CD4-positive, alpha-beta T cell (primary cell): ENCODE data around the gene CPSF4L. TPM values are rescaled to one million over a fixed set of nuclear protein-coding genes. Genes with fewer than 3 reads are reported as not detected.
A peak's percentile ranks its signal among the peaks of the same experiment; 100 is the strongest.

Source experiments
- ATAC-seq: fragments of 200-7000 bp; cut with Tn5 transposase; one replicate; pipeline ENCODE4 v1.10.0; 2022; ENCODE audit warnings: mild to moderate bottlenecking; ENCODE audit not compliant: poor library complexity
- CTCF ChIA-PET: fragments of 350-600 bp; sonication (Branson Sonifier 250); formaldehyde crosslinking; loops from one replicate; lab custom pipeline; 2021; ENCODE audit warnings: antibody characterized with exemption, inconsistent platforms; lab: Charles Lee
- POLR2A ChIA-PET: fragments of 350-600 bp; sonication (Branson Sonifier 250); formaldehyde crosslinking; loops from one replicate; lab custom pipeline; 2021; ENCODE audit warnings: antibody characterized with exemption, inconsistent platforms; lab: Charles Lee
- DNase-seq, 14 experiments: peaks; one replicate each; pipeline ENCODE4 v3.0.0-alpha.2; 2013 to 2020; ENCODE audit warnings: mixed read lengths in 2 of 14
- H3K27ac ChIP-seq, 2 donors: one replicate each; pipeline versions ENCODE4 v1.5.1 to v1.7.0; 2013; ENCODE audit warnings: low read length in 2 of 2, low read depth in 1 of 2, mild to moderate bottlenecking in 1 of 2
- H3K27me3 ChIP-seq, 2 experiments: 1 replicate in 1 of 2; 2 replicates in 1 of 2; pipeline versions ENCODE4 v1.6.1 to v1.7.0; 2013; ENCODE audit warnings: low read length in 2 of 2, control low read depth in 1 of 2, mild to moderate bottlenecking in 1 of 2, moderate library complexity in 1 of 2; ENCODE audit not compliant: insufficient read depth in 2 of 2, control insufficient read depth in 1 of 2
- H3K36me3 ChIP-seq: one replicate; pipeline ENCODE4 v1.6.1; 2013; ENCODE audit warnings: low read length, control low read depth; ENCODE audit not compliant: insufficient read depth
- H3K4me1 ChIP-seq: one replicate; pipeline ENCODE4 v1.6.1; 2013; ENCODE audit warnings: low read length, control low read depth; ENCODE audit not compliant: insufficient read depth
- H3K4me3 ChIP-seq: one replicate; pipeline ENCODE4 v1.5.1; 2013; ENCODE audit warnings: mild to moderate bottlenecking, low read length, moderate library complexity
- H3K9me3 ChIP-seq, 2 experiments: 1 replicate in 1 of 2; 2 replicates in 1 of 2; pipeline versions ENCODE4 v1.6.1 to v1.7.0; 2013; ENCODE audit warnings: low read length in 2 of 2, mild to moderate bottlenecking in 2 of 2, control low read depth in 1 of 2, moderate library complexity in 1 of 2; ENCODE audit not compliant: control insufficient read depth in 1 of 2, insufficient read depth in 1 of 2
- H3K27ac Mint-ChIP-seq: one replicate; pipeline ENCODE4 v1.8.0; 2020; ENCODE audit warnings: mixed read lengths
- H3K27me3 Mint-ChIP-seq: one replicate; pipeline ENCODE4 v1.8.0; 2021; ENCODE audit warnings: mixed read lengths
- H3K36me3 Mint-ChIP-seq: one replicate; pipeline ENCODE4 v1.8.0; 2021; ENCODE audit warnings: low read depth, mixed read lengths
- H3K4me1 Mint-ChIP-seq: one replicate; pipeline ENCODE4 v1.8.0; 2021; ENCODE audit warnings: low read depth, mixed read lengths
- H3K4me3 Mint-ChIP-seq: one replicate; pipeline ENCODE4 v1.8.0; 2020; ENCODE audit warnings: mild to moderate bottlenecking, mixed read lengths
- H3K9me3 Mint-ChIP-seq: one replicate; pipeline ENCODE4 v1.8.0; 2020; ENCODE audit warnings: mixed read lengths
- intact Hi-C, 2 experiments: fragments of 100-400 bp; cut with DNase I in 1 of 2; cut with micrococcal nuclease in 1 of 2; formaldehyde crosslinking; loops; one replicate each; pipeline versions ENCODE4 v1.15.1 to v1.9.0; 2023 to 2025; cut with DNase I, micrococcal nuclease
- total RNA-seq, 174 experiments: library from RNA in 2 of 174; stranded (reverse) in 2 of 174; gene quantifications; one replicate each; pipeline ENCODE4 v1.2.3 and lab custom pipeline; 2021 to 2026
- TF ChIP-seq, protein P1 (sequence below): fragments of 200-600 bp; IDR thresholded peaks from one replicate; pipeline ENCODE4 v1.8.0; 2022; ENCODE audit warnings: antibody characterized with exemption, mild to moderate bottlenecking

Gene CPSF4L
- total RNA-seq, 2 experiments from 2014 or later: not detected

DNA sequence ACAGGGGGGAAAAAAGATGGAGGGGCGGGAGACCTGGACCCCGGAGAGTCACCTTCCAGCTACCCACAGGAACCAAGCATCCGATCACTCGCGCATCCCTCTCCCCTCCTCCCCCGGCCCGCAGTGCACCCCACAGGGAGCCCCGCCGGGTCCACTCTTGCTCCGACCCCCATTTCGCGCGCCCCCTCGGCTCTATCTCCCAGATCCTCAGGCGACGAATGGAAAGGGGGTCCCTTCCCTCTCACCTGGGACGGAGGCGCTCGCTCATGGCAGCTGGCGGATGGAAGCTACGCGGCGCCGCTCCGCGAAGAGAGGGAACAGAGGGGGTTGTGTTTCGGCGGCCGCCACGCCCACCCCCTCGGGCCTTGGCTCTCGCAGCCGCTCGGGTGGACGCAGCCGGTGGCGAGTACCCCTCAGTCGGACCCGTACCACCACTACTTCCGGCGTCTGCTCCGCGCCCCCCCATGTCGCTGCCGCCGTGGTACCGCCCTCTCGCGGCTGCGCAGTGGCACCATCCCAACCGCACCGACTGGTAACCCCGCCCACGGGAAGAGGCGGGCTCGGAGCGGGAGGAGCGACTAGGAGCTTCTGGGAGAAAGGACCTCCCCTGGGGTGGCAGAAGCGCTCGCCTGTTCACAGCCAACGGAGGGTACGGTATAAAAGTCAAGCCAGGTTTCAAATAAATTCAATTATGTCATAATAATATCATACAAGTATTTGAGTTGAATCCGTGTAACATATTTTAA, 29.7 kb downstream of the CPSF4L start:
- Mint-ChIP-seq H3K27ac (peak overlapping the region; percentile 96), H3K36me3 (peaks cover 44% of the 10 kb centered on the region), H3K4me3 (peak overlapping the region; percentile 97), H3K27me3 (no peaks in the 10 kb centered on the region), H3K4me1 (peaks cover 80% of the 10 kb centered on the region), H3K9me3 (no peaks in the 10 kb centered on the region)
- Histone ChIP-seq H3K27ac (peak overlapping the region; percentile 64 to 72), H3K4me3 (peak overlapping the region; percentile 99), H3K9me3 (no peaks in the 10 kb centered on the region), H3K4me1 (peaks cover 43% of the 10 kb centered on the region), H3K27me3 (no peaks in the 10 kb centered on the region), H3K36me3 (peaks cover 17% of the 10 kb centered on the region)
- intact Hi-C loops: loop anchor here (1.0 to 5.0 kb wide), 8 partner anchors 15 to 970 kb away; partner anchors contain the start of genes CDC42EP4 (in 1 of the 2), COG1 (in 1 of the 2), RPL38 (in 1 of the 2) and SLC39A11 (in 1 of the 2)
- ATAC-seq (peak; percentile 94), DNase-seq (peak; percentile 92 to 97 (median 96))
- CTCF ChIA-PET: interaction anchor here (0.6 to 2.4 kb wide), 7 partner anchors 9 to 43 kb away, joined by 3 to 17 read pairs (median 5); no protein-coding TSS in a partner anchor
- TF ChIP-seq, protein P1, sequence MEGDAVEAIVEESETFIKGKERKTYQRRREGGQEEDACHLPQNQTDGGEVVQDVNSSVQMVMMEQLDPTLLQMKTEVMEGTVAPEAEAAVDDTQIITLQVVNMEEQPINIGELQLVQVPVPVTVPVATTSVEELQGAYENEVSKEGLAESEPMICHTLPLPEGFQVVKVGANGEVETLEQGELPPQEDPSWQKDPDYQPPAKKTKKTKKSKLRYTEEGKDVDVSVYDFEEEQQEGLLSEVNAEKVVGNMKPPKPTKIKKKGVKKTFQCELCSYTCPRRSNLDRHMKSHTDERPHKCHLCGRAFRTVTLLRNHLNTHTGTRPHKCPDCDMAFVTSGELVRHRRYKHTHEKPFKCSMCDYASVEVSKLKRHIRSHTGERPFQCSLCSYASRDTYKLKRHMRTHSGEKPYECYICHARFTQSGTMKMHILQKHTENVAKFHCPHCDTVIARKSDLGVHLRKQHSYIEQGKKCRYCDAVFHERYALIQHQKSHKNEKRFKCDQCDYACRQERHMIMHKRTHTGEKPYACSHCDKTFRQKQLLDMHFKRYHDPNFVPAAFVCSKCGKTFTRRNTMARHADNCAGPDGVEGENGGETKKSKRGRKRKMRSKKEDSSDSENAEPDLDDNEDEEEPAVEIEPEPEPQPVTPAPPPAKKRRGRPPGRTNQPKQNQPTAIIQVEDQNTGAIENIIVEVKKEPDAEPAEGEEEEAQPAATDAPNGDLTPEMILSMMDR: no peak
- POLR2A ChIA-PET: interaction anchor here (0.9 to 2.8 kb wide), 15 partner anchors 10 to 640 kb away, joined by 3 to 39 read pairs (median 5); partner anchors contain the start of genes CDC42EP4 and COG1

DNA sequence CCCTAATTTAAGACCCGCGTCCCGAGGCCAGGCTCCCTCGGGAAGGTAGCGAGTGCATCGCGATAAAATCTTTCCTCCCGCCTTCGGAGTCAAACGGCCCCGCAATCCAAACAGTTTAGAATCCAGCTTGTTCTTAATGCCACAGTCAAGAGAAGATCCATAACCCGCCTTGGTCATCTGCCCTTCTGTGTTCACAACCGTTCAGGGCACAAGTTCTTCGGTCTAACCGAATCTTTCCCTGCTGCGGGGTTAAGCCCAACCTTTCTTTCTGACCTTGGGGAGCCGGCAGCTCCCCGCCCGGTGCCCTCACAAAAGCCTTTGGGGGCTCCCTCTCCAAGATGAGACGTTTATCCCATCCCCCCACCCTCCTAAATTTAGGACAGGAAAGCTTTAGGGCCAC, 30.3 kb downstream of the CPSF4L start:
- H3K27me3 ChIP-seq: no peaks in the 10 kb centered on the region
- peaks cover 40% of the 10 kb centered on the region for H3K4me1 ChIP-seq
- no peaks in the 10 kb centered on the region for H3K27me3 Mint-ChIP-seq
- TF ChIP-seq, protein P1: no peak
- H3K9me3 ChIP-seq: no peaks in the 10 kb centered on the region
- ATAC-seq (no peak), DNase-seq (peak in 1 of 14 experiments; percentile 30)
- ChIA-PET POLR2A (interaction anchor here (0.9 to 2.8 kb wide), 12 partner anchors 9 to 504 kb away, joined by 3 to 39 read pairs (median 6); partner anchors contain the start of genes CDC42EP4 and COG1), CTCF (interaction anchor here (0.6 to 2.4 kb wide), 7 partner anchors 9 to 42 kb away, joined by 3 to 17 read pairs (median 5); no protein-coding TSS in a partner anchor)
- H3K4me3 Mint-ChIP-seq: peak overlapping the region; percentile 97
- H3K36me3 ChIP-seq: peaks cover 14% of the 10 kb centered on the region
- peaks cover 48% of the 10 kb centered on the region for H3K36me3 Mint-ChIP-seq
- H3K27ac ChIP-seq: peak overlapping the region in 1 of 2 donors; percentile 64
- intact Hi-C loops: loop anchor here in 1 of 2 experiments (2.0 to 5.0 kb wide), 4 partner anchors 15 to 971 kb away; partner anchors contain the start of genes CDC42EP4 and RPL38
- H3K4me1 Mint-ChIP-seq: peaks cover 80% of the 10 kb centered on the region
- no peaks in the 10 kb centered on the region for H3K9me3 Mint-ChIP-seq
- peak overlapping the region; percentile 96 for H3K27ac Mint-ChIP-seq
- H3K4me3 ChIP-seq: peak overlapping the region; percentile 99

DNA sequence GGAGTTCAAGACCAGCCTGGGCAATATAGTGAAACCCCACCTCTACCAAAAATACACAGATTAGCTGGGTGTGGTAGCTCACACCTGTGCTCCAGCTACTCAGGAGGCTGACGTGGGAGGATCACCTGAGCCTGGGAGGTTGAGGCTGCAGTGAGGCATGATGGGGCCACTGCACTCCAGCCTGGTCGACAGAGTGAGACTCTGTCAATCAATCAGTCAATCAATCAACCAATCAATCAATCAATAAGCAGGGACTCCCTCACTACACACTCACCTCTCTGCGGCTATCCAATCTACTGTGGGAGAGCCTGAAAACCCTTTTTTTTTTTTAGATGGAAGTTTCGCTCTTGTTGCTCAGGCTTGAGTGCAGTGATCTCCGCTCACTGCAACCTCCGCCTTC, 31.6 kb downstream of the CPSF4L start:
- Mint-ChIP-seq H3K4me3 (peak overlapping the region; percentile 97), H3K27ac (peak overlapping the region; percentile 70), H3K36me3 (peaks cover 45% of the 10 kb centered on the region), H3K4me1 (peaks cover 79% of the 10 kb centered on the region), H3K9me3 (no peaks in the 10 kb centered on the region), H3K27me3 (no peaks in the 10 kb centered on the region)
- H3K4me1 ChIP-seq: peaks cover 40% of the 10 kb centered on the region
- ATAC-seq (no peak), DNase-seq (no peak)
- POLR2A ChIA-PET: no interaction called here
- TF ChIP-seq, protein P1: no peak
- no peaks in the 10 kb centered on the region for H3K9me3 ChIP-seq
- intact Hi-C loops: loop anchor here in 1 of 2 experiments (2.0 to 5.0 kb wide), 4 partner anchors 13 to 972 kb away; partner anchors contain the start of genes CDC42EP4 and RPL38
- no peak overlapping the region for H3K27ac ChIP-seq
- CTCF ChIA-PET: no interaction called here
- H3K27me3 ChIP-seq: no peaks in the 10 kb centered on the region
- H3K4me3 ChIP-seq: no peak overlapping the region
- H3K36me3 ChIP-seq: peaks cover 2% of the 10 kb centered on the region
